ENCODE results near the gene MICAL3. TPM values are rescaled to one million over a fixed set of nuclear protein-coding genes. Genes with fewer than 3 reads are reported as not detected.

The MICAL3 gene
- total RNA-seq, 1 donor from 2014 or later: 103 TPM

- Mint-ChIP-seq H3K4me1 (peaks cover 9% of the 10 kb centered on the region), H3K9me3 (no peaks in the 10 kb centered on the region)
These were observed 45.7 kb upstream of the MICAL3 start for GRCh38 chr22:18070041-18070440.

GRCh38 chr22:18069041-18069440 lies 44.7 kb upstream of the MICAL3 start:
- Mint-ChIP-seq H3K27ac (no peak overlapping the region), H3K36me3 (no peaks in the 10 kb centered on the region), H3K4me3 (no peak overlapping the region), H3K4me1 (peaks cover 9% of the 10 kb centered on the region), H3K27me3 (ENCODE audit: low read depth) (peaks cover 8% of the 10 kb centered on the region), H3K9me3 (no peaks in the 10 kb centered on the region)
- no peak for DNase-seq (ENCODE audit: low spot score in 2 of 2, unreplicated experiment in 2 of 2)
- no peak for TF ChIP-seq CTCF (IDR thresholded peaks at IDR 0.05; ENCODE audit: unreplicated experiment)

More at GRCh38 chr22:18070041-18070440, 45.7 kb upstream of the MICAL3 start:
- no peak for DNase-seq (ENCODE audit: low spot score in 2 of 2, unreplicated experiment in 2 of 2)
- Mint-ChIP-seq H3K27ac (no peak overlapping the region), H3K27me3 (ENCODE audit: low read depth) (peaks cover 5% of the 10 kb centered on the region), H3K4me3 (no peak overlapping the region), H3K36me3 (no peaks in the 10 kb centered on the region)
- no peak for TF ChIP-seq CTCF (IDR thresholded peaks at IDR 0.05; ENCODE audit: unreplicated experiment)

DNA sequence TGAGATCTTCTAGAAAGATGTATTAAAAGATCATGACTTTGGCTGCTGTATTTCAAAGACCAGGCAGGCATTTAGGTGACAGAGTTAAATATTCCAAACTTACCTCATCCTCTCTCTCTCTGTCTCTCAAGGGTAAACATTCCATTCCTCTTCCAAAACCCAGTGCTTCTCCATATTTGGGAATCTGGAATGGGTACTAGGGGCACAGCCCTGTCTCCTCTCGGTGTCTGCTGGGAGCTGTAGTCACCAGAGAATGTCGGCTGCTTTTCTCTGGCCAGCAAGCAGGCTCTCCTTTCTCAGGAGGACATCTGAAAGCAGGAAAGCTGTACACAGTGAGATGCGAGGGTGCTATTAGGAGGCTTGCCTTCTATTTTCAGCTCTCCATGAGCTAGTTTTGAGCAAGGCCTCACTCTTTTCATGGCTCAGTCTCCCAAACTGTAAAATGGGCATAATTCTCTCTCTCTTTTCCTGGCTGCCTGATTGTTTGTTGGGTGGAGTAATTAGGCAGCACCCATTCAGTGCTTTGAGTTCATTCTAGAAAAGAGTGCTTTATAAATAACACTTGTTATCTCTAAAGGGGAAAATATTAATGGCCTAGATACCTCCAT lies 44.1 kb upstream of the MICAL3 start:
- peaks cover 8% of the 10 kb centered on the region for H3K27me3 Mint-ChIP-seq (ENCODE audit: low read depth)
- H3K4me1 Mint-ChIP-seq: peaks cover 9% of the 10 kb centered on the region
- no peak for TF ChIP-seq CTCF (IDR thresholded peaks at IDR 0.05; ENCODE audit: unreplicated experiment)
- no peak overlapping the region for H3K27ac Mint-ChIP-seq
- H3K36me3 Mint-ChIP-seq: no peaks in the 10 kb centered on the region
- no peak for DNase-seq (ENCODE audit: low spot score in 2 of 2, unreplicated experiment in 2 of 2)
- H3K4me3 Mint-ChIP-seq: no peak overlapping the region
- no peaks in the 10 kb centered on the region for H3K9me3 Mint-ChIP-seq

GRCh38 chr22:18067548-18068341 lies 43.4 kb upstream of the MICAL3 start:
- Mint-ChIP-seq H3K4me1 (peaks cover 9% of the 10 kb centered on the region), H3K9me3 (no peaks in the 10 kb centered on the region), H3K27me3 (ENCODE audit: low read depth) (peaks cover 8% of the 10 kb centered on the region), H3K4me3 (no peak overlapping the region), H3K27ac (no peak overlapping the region), H3K36me3 (no peaks in the 10 kb centered on the region)
- no peak for DNase-seq (ENCODE audit: low spot score in 2 of 2, unreplicated experiment in 2 of 2)
- TF ChIP-seq CTCF (IDR thresholded peaks at IDR 0.05; ENCODE audit: unreplicated experiment): no peak

GRCh38 chr22:18067121-18067520 lies 42.8 kb upstream of the MICAL3 start:
- DNase-seq (ENCODE audit: low spot score in 2 of 2, unreplicated experiment in 2 of 2): no peak
- Mint-ChIP-seq H3K27me3 (ENCODE audit: low read depth) (peaks cover 8% of the 10 kb centered on the region), H3K27ac (no peak overlapping the region), H3K4me1 (peaks cover 9% of the 10 kb centered on the region), H3K4me3 (no peak overlapping the region), H3K36me3 (no peaks in the 10 kb centered on the region), H3K9me3 (no peaks in the 10 kb centered on the region)
- TF ChIP-seq CTCF (IDR thresholded peaks at IDR 0.05; ENCODE audit: unreplicated experiment): no peak

Measured in mesothelial cell of epicardium (in vitro differentiated cells).